Ishikawa (cell line): ENCODE data around the gene PHYH.

Source experiments
- CEBPB ChIP-seq: IDR thresholded peaks from 2 replicates; pipeline ENCODE4 v1.6.1; 2012
- CREB1 ChIP-seq: IDR thresholded peaks from 2 replicates; pipeline ENCODE4 v1.6.1; 2012; ENCODE audit warnings: low read depth
- EGR1 ChIP-seq: IDR thresholded peaks from 2 replicates; pipeline ENCODE4 v1.6.1; 2012
- EP300 ChIP-seq: IDR thresholded peaks from 2 replicates; pipeline ENCODE4 v1.6.1; 2012; ENCODE audit warnings: borderline replicate concordance
- FOXM1 ChIP-seq: IDR thresholded peaks from 2 replicates; pipeline ENCODE4 v1.6.1; 2012; ENCODE audit warnings: low read depth, borderline replicate concordance
- MAX ChIP-seq: IDR thresholded peaks from 2 replicates; pipeline ENCODE4 v1.6.1; 2012
- RAD21 ChIP-seq: IDR thresholded peaks from 2 replicates; pipeline ENCODE4 v1.6.1; 2012; ENCODE audit warnings: low read depth
- REST ChIP-seq: IDR thresholded peaks from 2 replicates; pipeline ENCODE4 v1.6.1; 2012; ENCODE audit warnings: low read depth, mild to moderate bottlenecking
- YY1 ChIP-seq: IDR thresholded peaks from 2 replicates; pipeline ENCODE4 v1.6.1; 2012; ENCODE audit warnings: low read depth
- ZBTB7A ChIP-seq: IDR thresholded peaks from 2 replicates; pipeline ENCODE4 v1.6.1; 2012; ENCODE audit warnings: low read depth

- TF ChIP-seq EGR1 = no peak
- no peak for TF ChIP-seq CEBPB
- no peak for TF ChIP-seq FOXM1
- no peak for TF ChIP-seq REST
- no peak for TF ChIP-seq MAX
- TF ChIP-seq YY1 = no peak
- TF ChIP-seq CREB1 = no peak
- TF ChIP-seq ZBTB7A = no peak
- no peak for TF ChIP-seq EP300
- TF ChIP-seq RAD21 = no peak
Observed at GRCh38 chr10:13296476-13296875, 3.4 kb downstream of the PHYH start.
